HG02943 (cell line): ENCODE data around the gene CAPRIN1.
A peak's percentile ranks its signal among the peaks of the same experiment; 100 is the strongest.
"Not testable (repeated sequence)": the region's sequence is repeated elsewhere in the genome, so short reads cannot be mapped to it uniquely, and the experiment has no call there.

Experiments
- ATAC-seq: cut with Tn5 transposase; IDR thresholded peaks from one replicate; pipeline ENCODE4 v1.9.1; 2021; ENCODE audit warnings: mild to moderate bottlenecking, low read depth, moderate library complexity; ENCODE audit not compliant: unreplicated experiment

The CAPRIN1 gene

DNA sequence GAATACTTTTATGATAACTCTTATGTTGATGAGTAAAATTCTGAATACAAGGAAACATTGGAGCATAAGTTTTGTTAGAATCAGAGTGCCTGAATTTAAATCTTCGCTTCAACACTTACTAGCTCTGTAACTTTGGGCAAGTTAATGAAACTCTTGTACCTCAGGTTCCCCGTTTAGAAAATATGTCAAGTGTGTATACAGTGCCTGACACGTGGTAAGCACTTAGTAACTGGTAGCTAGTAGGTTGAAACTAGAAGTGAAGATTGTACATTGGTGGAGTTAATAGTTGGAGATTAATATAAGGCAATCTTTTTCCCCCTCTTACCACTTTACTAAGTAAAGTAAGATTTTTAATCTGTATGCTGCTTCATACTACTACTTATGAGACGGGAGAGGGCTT is 29.1 kb downstream of the CAPRIN1 start:
- no peak for ATAC-seq

- ATAC-seq = no peak
These were observed 33.1 kb downstream of the CAPRIN1 start for GRCh38 chr11:34084637-34085036.

GRCh38 chr11:34086554-34087283 is 35.2 kb downstream of the CAPRIN1 start:
- no peak for ATAC-seq

DNA sequence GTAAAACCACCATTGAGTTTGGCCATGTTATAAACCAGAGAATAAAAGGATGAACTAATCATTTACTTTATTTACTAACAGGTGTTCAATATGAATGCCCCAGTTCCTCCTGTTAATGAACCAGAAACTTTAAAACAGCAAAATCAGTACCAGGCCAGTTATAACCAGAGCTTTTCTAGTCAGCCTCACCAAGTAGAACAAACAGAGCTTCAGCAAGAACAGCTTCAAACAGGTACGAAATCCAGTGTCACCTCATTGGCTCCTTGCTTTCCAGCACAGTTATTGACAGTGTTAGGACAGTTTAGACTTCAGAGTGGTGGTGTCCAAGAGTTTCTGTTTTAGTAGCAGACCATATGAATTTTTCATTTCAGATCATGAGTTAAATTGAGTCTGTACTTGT is 40.3 kb downstream of the CAPRIN1 start:
- no peak for ATAC-seq

DNA sequence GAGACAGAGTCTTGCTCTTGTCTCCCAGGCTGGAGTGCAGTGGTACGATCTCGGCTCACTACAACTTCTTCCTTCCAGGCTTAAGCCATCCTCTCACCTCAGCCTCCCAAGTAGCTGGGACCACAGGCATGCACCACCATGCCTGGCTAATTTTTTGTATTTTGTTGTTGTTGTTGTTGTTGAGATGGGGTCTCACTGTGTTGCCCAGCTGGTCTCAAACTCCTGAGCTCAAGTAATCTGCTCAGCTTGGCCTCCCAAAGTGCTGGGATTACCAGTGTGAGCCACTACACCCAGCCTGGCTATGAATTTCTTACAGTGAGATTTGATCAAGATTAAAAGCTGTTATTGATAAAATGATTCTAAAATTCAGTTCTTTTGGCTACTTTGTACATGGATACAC is 43.4 kb downstream of the CAPRIN1 start:
- ATAC-seq = not testable (repeated sequence)

GRCh38 chr11:34098813-34099212 is 47.3 kb downstream of the CAPRIN1 start:
- no peak for ATAC-seq

DNA sequence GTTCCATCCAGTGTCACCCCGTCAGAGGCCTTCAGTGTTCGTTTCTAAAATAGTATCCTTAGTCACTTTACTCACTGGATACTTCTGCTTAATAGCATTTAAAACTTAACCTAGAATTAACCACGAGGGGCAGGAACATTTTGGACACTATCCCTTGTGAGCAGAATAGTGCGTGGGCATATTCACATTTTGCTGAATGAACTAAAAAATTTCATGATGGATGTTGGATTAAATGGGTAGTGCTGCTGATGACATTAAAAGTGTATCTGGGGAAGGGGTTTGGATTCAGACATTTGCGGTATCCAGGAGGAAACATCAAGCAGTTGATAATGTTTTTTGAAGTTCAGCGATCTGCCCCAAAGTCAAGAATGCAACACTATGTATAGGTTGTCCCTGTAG is 53.1 kb downstream of the CAPRIN1 start:
- ATAC-seq = no peak

GRCh38 chr11:34105079-34105956 is 53.8 kb downstream of the CAPRIN1 start, which contains the start of gene NAT10:
Gene NAT10 (plus strand): TSS chr11:34105629. CDS start chr11:34108226, 2,597 bp downstream.
- ATAC-seq = peak; percentile 81

DNA sequence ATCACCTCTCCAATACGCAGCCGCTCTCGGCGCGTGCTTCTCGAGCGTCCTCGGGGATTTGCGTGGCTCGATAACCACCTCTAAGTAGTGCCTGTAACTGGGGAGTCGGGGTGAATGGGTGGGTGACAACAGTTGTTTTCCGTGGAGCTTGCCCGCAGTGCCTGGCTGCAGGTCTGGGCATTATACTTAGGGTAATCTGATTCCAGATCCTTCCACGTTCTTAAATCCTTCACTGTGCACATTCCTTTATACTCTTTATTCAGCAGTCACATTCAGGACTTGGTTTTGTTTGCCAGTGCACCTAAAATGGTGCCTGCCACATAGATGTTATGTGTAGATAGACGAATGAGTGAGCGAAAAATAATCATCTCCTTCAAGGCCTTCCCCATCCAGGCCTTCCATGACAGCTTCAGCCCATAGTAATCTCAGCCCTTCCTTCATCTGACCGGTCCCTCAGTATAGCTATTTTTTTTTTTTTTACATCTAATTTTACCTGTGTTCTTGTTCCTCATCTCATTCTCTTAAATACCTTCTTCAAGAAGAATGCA is 54.5 kb downstream of the CAPRIN1 start:
- ATAC-seq = no peak

GRCh38 chr11:34111722-34112270 is 60.3 kb downstream of the CAPRIN1 start:
- ATAC-seq = no peak

DNA sequence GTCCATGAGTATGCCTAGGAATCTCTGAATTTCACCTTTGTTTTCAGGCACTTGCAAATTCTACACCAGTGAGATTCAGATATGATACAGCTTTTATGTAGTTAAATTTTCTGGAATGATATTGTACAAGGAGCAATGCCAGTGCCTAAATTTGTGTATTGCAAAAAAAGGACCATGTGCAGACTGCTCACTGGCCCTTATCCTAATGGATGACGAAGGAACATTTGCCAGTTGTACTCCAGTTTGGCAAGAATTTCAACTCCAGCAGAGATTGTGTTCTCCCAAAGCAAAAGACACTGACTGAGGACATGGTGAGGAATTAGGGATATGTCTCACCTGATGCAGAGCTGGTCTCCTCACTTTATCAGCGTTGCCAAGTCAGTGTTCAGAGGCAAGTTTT is 62.5 kb downstream of the CAPRIN1 start:
- ATAC-seq = no peak

GRCh38 chr11:34114471-34114870 is 62.9 kb downstream of the CAPRIN1 start:
- no peak for ATAC-seq

DNA sequence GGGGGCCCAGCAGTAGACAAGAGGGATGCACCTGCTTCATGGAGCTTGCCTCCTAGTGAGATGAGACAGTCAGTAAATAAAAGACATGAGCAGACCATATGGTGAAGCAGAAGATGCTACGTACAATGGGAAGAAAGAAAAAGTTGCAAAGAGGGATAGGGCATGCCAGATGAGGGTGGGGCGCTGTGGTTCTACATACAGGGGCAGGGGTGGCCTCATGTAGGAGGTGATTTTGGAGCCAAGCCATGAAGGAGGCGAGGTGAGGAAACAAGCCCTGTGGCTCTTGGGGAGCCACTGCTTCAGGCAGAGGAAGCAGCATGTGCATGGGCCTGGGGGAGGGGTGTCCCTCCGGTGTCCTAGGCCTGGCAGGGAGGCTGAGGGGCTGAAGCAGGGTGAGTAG is 69.1 kb downstream of the CAPRIN1 start:
- no peak for ATAC-seq

- ATAC-seq = no peak
These were observed 73.5 kb downstream of the CAPRIN1 start for GRCh38 chr11:34124885-34125668.

- no peak for ATAC-seq
These were observed 75.7 kb downstream of the CAPRIN1 start for GRCh38 chr11:34126959-34127848.

GRCh38 chr11:34128824-34129223 is 77.3 kb downstream of the CAPRIN1 start:
- ATAC-seq = no peak

DNA sequence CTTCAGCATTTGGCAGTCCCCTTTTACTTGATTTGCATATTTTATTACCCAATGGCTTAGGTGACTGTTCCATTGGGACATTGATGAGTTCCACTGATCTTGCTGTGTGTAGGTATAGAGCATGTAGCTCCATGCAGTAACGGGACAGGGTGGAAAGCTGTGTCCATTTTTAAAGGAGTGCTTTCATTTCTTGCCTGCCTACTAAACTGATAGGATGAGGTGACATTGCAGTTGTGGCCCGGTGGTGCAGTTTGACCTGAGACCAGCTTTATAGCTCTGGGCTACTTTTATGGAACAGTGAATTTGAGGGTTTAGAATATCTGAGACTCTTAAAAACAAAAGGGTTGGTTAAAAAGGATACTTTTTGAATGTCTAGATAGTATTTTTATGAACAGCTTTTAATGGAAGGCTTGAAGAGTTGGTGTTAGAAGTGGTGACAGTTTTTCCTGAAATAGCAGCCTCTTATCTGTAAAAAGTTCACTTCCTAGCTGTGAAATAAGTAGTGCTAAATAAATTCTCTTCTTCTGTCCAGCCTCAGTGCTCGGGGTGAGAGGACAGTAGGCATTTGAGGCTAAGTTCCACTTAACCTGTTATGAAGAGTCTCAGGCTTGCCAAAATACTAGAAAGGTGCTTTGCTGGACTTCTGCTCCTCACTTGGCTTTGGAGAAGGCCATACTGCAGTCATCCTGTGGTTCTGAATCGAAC is 80.9 kb downstream of the CAPRIN1 start:
- no peak for ATAC-seq

DNA sequence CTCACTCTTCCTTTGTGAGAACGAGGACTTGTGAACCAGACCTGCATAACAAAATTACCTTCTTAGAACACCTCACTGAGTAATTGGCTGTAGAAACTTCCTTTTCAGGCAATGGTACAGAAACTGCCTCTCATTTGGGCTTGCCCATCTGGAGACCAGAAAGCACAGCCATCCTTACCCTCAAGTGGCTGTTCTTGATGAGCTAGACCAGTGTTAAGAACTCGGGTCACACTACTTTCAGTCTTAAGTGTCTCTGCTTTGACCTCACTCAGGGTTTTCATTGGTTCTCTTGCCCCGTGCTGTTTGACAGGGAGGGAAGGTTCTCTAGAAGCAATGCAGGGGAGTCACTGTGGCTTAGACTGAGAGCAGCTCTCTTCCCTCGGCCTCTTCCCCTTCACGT is 83.2 kb downstream of the CAPRIN1 start:
- no peak for ATAC-seq

GRCh38 chr11:34135439-34135838 is 83.9 kb downstream of the CAPRIN1 start:
- no peak for ATAC-seq
